Thoracic aorta endothelial cell (primary cell): ENCODE measurements around the gene PLA2G4B. TPM values are rescaled to one million over a fixed set of nuclear protein-coding genes. Genes with fewer than 3 reads are reported as not detected.

Experiments
- small RNA-seq: library from RNA; depleted of rRNA; stranded (forward); fragments of <200 nt; gene quantifications from one replicate; pipeline ENCODE3, GENCODE V24; 2012
- total RNA-seq: library from RNA; depleted of rRNA; stranded (reverse); fragments of >200 nt; gene quantifications from 2 replicates; pipeline ENCODE4 v1.2.3, GENCODE V29; 2012

Gene PLA2G4B
- total RNA-seq = 0.40 and 0.65 TPM in 2 replicates

GRCh38 chr15:41838400-41838897 lies at the start of gene PLA2G4B:
PLA2G4B (plus strand) TSS chr15:41838847; CDS start chr15:41838914, 67 bp downstream.

GRCh38 chr15:41827880-41828806 lies 10.5 kb upstream of the PLA2G4B start, which contains the start of gene JMJD7:
JMJD7 (plus strand) TSS chr15:41828092; CDS start chr15:41828125, 33 bp downstream.

GRCh38 chr15:41893422-41894250 lies 55.0 kb downstream of the PLA2G4B start, which contains the start of gene SPTBN5:
SPTBN5 (minus strand) TSS chr15:41894053; CDS start chr15:41893497, 556 bp downstream.

Small RNA genes within 50 kb of the gene (small RNA-seq; reads per million reads assigned to genes)
- not detected for gene JMJD7-PLA2G4B
- gene MIR4310 = not detected
- gene RNA5SP393 = not detected

Other genes with a start within 250 kb of the PLA2G4B start
- 46.3 and 50.0 TPM in 2 replicates for gene MGA, start 178.4 kb upstream of the PLA2G4B start, total RNA-seq
- 35.5 and 51.5 TPM in 2 replicates for gene MAPKBP1, start 64.4 kb upstream of the PLA2G4B start, total RNA-seq
- gene JMJD7, start 10.8 kb upstream of the PLA2G4B start, total RNA-seq = 2.7 and 2.9 TPM in 2 replicates
- 8.5 TPM in 2 replicates for gene SPTBN5, start 55.2 kb downstream of the PLA2G4B start, total RNA-seq
- gene EHD4, start 133.7 kb downstream of the PLA2G4B start, total RNA-seq = 140 and 173 TPM in 2 replicates
- gene PLA2G4E, start 182.2 kb downstream of the PLA2G4B start, total RNA-seq = not detected in 2 replicates